ENCODE measurements around the gene CHURC1. TPM values are rescaled to one million over a fixed set of nuclear protein-coding genes. Genes with fewer than 3 reads are reported as not detected.

The CHURC1 gene
- total and polyA plus RNA-seq, 2 experiments from 2014 or later = 42.0 to 218 TPM

GRCh38 chr14:64953310-64953654 is 39.0 kb downstream of the CHURC1 start:
- H3K79me2 ChIP-seq (replicated peaks; ENCODE audit: insufficient read depth) = no peaks in the 10 kb centered on the region; the same call in 1 of the 2 replicates
- no peaks in the 10 kb centered on the region for H3K9me2 ChIP-seq (ENCODE audit: insufficient read depth)
- Mint-ChIP-seq H3K36me3 (ENCODE audit: low read depth) (peaks cover 29% of the 10 kb centered on the region), H3K27ac (peak overlapping the region; percentile 79), H3K4me1 (peaks cover 40% of the 10 kb centered on the region), H3K4me3 (no peak overlapping the region), H3K9me3 (no peaks in the 10 kb centered on the region; the same call in 2 of the 3 replicates), H3K27me3 (ENCODE audit: insufficient read depth, low read depth, poor library complexity) (peaks cover 1% of the 10 kb centered on the region)
- no peak for ATAC-seq
- H3F3A ChIP-seq (replicated peaks; ENCODE audit: low read depth) = peaks cover 10% of the 10 kb centered on the region
- H3K36me3 ChIP-seq (ENCODE audit: insufficient read depth) = peaks cover 5% of the 10 kb centered on the region; the same call in 1 of the 2 replicates
- H3K4me1 ChIP-seq (ENCODE audit: insufficient read depth) = peaks cover 28% of the 10 kb centered on the region
- no peaks in the 10 kb centered on the region; the same call in 1 of the 2 replicates for H4K20me1 ChIP-seq (replicated peaks; ENCODE audit: insufficient read depth)
- no peaks in the 10 kb centered on the region for H3K27me3 ChIP-seq (ENCODE audit: insufficient read depth)
- H2AFZ ChIP-seq = no peak overlapping the region
- no peak overlapping the region for H3K4me2 ChIP-seq
- H3K27ac ChIP-seq (ENCODE audit: low read depth) = no peak overlapping the region
- TF ChIP-seq NANOG (IDR thresholded peaks at IDR 0.05; ENCODE audit: borderline replicate concordance) = no peak
- no peak for TF ChIP-seq POLR2AphosphoS5 (IDR thresholded peaks at IDR 0.05; ENCODE audit: low read depth)
- TF ChIP-seq, protein P1, sequence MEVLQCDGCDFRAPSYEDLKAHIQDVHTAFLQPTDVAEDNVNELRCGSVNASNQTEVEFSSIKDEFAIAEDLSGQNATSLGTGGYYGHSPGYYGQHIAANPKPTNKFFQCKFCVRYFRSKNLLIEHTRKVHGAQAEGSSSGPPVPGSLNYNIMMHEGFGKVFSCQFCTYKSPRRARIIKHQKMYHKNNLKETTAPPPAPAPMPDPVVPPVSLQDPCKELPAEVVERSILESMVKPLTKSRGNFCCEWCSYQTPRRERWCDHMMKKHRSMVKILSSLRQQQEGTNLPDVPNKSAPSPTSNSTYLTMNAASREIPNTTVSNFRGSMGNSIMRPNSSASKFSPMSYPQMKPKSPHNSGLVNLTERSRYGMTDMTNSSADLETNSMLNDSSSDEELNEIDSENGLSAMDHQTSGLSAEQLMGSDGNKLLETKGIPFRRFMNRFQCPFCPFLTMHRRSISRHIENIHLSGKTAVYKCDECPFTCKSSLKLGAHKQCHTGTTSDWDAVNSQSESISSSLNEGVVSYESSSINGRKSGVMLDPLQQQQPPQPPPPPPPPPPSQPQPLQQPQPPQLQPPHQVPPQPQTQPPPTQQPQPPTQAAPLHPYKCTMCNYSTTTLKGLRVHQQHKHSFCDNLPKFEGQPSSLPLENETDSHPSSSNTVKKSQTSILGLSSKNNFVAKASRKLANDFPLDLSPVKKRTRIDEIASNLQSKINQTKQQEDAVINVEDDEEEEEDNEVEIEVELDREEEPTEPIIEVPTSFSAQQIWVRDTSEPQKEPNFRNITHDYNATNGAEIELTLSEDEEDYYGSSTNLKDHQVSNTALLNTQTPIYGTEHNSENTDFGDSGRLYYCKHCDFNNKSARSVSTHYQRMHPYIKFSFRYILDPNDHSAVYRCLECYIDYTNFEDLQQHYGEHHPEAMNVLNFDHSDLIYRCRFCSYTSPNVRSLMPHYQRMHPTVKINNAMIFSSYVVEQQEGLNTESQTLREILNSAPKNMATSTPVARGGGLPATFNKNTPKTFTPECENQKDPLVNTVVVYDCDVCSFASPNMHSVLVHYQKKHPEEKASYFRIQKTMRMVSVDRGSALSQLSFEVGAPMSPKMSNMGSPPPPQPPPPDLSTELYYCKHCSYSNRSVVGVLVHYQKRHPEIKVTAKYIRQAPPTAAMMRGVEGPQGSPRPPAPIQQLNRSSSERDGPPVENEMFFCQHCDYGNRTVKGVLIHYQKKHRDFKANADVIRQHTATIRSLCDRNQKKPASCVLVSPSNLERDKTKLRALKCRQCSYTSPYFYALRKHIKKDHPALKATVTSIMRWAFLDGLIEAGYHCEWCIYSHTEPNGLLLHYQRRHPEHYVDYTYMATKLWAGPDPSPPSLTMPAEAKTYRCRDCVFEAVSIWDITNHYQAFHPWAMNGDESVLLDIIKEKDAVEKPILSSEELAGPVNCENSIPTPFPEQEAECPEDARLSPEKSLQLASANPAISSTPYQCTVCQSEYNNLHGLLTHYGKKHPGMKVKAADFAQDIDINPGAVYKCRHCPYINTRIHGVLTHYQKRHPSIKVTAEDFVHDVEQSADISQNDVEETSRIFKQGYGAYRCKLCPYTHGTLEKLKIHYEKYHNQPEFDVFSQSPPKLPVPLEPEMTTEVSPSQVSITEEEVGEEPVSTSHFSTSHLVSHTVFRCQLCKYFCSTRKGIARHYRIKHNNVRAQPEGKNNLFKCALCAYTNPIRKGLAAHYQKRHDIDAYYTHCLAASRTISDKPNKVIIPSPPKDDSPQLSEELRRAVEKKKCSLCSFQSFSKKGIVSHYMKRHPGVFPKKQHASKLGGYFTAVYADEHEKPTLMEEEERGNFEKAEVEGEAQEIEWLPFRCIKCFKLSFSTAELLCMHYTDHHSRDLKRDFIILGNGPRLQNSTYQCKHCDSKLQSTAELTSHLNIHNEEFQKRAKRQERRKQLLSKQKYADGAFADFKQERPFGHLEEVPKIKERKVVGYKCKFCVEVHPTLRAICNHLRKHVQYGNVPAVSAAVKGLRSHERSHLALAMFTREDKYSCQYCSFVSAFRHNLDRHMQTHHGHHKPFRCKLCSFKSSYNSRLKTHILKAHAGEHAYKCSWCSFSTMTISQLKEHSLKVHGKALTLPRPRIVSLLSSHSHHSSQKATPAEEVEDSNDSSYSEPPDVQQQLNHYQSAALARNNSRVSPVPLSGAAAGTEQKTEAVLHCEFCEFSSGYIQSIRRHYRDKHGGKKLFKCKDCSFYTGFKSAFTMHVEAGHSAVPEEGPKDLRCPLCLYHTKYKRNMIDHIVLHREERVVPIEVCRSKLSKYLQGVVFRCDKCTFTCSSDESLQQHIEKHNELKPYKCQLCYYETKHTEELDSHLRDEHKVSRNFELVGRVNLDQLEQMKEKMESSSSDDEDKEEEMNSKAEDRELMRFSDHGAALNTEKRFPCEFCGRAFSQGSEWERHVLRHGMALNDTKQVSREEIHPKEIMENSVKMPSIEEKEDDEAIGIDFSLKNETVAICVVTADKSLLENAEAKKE (CRISPR knock-in tag; IDR thresholded peaks at IDR 0.05) = no peak
- TF ChIP-seq, protein P2, sequence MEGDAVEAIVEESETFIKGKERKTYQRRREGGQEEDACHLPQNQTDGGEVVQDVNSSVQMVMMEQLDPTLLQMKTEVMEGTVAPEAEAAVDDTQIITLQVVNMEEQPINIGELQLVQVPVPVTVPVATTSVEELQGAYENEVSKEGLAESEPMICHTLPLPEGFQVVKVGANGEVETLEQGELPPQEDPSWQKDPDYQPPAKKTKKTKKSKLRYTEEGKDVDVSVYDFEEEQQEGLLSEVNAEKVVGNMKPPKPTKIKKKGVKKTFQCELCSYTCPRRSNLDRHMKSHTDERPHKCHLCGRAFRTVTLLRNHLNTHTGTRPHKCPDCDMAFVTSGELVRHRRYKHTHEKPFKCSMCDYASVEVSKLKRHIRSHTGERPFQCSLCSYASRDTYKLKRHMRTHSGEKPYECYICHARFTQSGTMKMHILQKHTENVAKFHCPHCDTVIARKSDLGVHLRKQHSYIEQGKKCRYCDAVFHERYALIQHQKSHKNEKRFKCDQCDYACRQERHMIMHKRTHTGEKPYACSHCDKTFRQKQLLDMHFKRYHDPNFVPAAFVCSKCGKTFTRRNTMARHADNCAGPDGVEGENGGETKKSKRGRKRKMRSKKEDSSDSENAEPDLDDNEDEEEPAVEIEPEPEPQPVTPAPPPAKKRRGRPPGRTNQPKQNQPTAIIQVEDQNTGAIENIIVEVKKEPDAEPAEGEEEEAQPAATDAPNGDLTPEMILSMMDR (conservative IDR thresholded peaks at IDR 0.05; ENCODE audit: low read depth in 2 of 2) = no peak
- no peak for TF ChIP-seq STAT1 (IDR thresholded peaks at IDR 0.05; ENCODE audit: unreplicated experiment)
- TF ChIP-seq, protein P3, sequence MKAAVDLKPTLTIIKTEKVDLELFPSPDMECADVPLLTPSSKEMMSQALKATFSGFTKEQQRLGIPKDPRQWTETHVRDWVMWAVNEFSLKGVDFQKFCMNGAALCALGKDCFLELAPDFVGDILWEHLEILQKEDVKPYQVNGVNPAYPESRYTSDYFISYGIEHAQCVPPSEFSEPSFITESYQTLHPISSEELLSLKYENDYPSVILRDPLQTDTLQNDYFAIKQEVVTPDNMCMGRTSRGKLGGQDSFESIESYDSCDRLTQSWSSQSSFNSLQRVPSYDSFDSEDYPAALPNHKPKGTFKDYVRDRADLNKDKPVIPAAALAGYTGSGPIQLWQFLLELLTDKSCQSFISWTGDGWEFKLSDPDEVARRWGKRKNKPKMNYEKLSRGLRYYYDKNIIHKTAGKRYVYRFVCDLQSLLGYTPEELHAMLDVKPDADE (IDR thresholded peaks at IDR 0.05) = no peak
- TF ChIP-seq CREB1 (CRISPR knock-in tag; IDR thresholded peaks at IDR 0.05; ENCODE audit: low read depth) = no peak
- TF ChIP-seq, protein P4, sequence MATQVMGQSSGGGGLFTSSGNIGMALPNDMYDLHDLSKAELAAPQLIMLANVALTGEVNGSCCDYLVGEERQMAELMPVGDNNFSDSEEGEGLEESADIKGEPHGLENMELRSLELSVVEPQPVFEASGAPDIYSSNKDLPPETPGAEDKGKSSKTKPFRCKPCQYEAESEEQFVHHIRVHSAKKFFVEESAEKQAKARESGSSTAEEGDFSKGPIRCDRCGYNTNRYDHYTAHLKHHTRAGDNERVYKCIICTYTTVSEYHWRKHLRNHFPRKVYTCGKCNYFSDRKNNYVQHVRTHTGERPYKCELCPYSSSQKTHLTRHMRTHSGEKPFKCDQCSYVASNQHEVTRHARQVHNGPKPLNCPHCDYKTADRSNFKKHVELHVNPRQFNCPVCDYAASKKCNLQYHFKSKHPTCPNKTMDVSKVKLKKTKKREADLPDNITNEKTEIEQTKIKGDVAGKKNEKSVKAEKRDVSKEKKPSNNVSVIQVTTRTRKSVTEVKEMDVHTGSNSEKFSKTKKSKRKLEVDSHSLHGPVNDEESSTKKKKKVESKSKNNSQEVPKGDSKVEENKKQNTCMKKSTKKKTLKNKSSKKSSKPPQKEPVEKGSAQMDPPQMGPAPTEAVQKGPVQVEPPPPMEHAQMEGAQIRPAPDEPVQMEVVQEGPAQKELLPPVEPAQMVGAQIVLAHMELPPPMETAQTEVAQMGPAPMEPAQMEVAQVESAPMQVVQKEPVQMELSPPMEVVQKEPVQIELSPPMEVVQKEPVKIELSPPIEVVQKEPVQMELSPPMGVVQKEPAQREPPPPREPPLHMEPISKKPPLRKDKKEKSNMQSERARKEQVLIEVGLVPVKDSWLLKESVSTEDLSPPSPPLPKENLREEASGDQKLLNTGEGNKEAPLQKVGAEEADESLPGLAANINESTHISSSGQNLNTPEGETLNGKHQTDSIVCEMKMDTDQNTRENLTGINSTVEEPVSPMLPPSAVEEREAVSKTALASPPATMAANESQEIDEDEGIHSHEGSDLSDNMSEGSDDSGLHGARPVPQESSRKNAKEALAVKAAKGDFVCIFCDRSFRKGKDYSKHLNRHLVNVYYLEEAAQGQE (IDR thresholded peaks at IDR 0.05; ENCODE audit: unreplicated experiment) = no peak
- no peak for TF ChIP-seq ZNF114 (CRISPR knock-in tag; IDR thresholded peaks at IDR 0.05)
- TF ChIP-seq JUNB (IDR thresholded peaks at IDR 0.05; ENCODE audit: unreplicated experiment) = no peak
- no peak for TF ChIP-seq EZH2phosphoT487 (IDR thresholded peaks at IDR 0.05; ENCODE audit: unreplicated experiment)
- no peak for TF ChIP-seq EZH2 (IDR thresholded peaks at IDR 0.05; ENCODE audit: low read depth, unreplicated experiment)
- TF ChIP-seq ZNF331 (CRISPR knock-in tag; IDR thresholded peaks at IDR 0.05; ENCODE audit: low read depth) = no peak
- H3K4me3 ChIP-seq = no peak overlapping the region
- DNase-seq (ENCODE audit: low spot score) = no peak
